ENCODE results near the gene ITGBL1.

The ITGBL1 gene

DNA sequence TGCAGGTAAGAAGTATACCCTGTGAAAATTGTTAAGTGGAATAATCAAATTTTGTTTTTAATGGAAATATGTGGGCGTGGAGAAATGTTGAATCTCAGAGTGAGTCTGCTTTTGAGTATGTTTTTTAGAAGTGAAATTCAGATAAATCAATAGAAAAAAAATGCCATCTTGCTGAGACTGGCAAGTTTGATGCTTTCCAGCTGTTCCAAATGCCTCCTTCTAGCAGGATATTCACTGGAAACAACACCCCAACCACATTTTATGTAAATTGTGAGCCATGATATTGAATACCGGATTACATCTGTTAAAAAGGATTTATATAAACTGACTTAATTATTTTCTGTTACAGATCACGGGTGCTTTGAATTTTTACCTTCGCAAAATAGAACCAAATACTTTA, 115.4 kb downstream of the ITGBL1 start:
- no peak for DNase-seq (ENCODE audit: low spot score)

DNA sequence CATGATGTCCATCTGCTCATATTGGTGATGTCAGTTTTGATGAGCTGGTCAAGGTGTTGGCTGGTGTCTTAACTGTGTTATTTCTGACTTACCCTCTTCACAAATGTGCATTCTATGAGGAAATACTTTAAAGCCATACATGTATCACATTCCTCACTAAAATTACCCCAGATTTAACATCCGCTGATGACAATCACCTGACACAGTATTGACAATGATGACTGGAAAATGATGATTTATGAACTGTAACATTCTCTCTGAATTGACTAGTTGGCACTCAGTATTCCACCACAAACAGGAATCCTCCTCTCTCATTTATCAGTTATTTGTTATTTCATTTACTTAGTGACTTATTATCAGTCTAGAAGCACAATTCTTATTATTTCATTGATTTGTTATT, 117.3 kb downstream of the ITGBL1 start:
- no peak for DNase-seq (ENCODE audit: low spot score)

GRCh38 chr13:101570410-101570809, 117.9 kb downstream of the ITGBL1 start:
- no peak for DNase-seq (ENCODE audit: low spot score)

DNA sequence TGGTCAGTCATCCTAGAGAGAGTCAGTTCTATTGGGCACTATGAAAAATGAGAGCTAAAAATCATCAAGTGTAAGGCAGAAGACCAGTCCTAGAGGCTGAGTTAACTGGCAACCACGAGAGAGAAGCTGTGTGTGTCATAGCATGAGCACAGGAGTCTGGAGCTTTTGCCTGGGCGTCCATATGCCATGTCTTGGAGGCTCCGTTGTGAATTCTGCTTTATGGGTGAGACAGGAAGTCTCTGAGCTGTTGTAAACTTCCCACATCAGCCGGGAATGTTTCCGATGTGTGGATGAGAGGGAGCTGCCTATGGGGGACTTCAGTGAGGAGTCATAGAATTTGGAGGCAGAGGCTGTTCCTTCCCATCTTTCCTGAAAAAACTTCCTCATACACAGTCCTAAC, 120.0 kb downstream of the ITGBL1 start:
- no peak for DNase-seq (ENCODE audit: low spot score)

DNA sequence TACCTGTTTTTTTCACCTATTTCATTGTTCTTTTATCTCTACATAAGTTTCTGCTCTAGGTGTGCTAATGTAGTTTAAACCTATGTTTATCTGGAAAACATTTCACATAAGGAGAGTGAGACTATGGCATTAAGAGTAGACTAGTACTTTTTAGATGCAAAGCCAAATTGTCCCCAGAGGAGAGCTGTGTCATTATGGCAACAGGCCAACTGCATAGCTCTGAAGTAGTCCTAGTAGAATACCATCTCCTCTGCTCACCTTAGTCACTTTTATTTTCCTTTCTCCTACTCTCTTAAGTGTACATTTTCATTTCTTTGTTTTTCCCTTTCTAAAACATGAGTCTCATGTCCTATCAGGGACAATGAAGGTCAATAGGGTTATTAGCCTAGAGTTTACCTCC, 123.1 kb downstream of the ITGBL1 start:
- peak; percentile 41 for DNase-seq (ENCODE audit: low spot score)

GRCh38 chr13:101576455-101576854, 124.0 kb downstream of the ITGBL1 start:
- no peak for DNase-seq (ENCODE audit: low spot score)

GRCh38 chr13:101576977-101577376, 124.5 kb downstream of the ITGBL1 start:
- no peak for DNase-seq (ENCODE audit: low spot score)

GRCh38 chr13:101579281-101579802, 126.9 kb downstream of the ITGBL1 start:
- no peak for DNase-seq (ENCODE audit: low spot score)

DNA sequence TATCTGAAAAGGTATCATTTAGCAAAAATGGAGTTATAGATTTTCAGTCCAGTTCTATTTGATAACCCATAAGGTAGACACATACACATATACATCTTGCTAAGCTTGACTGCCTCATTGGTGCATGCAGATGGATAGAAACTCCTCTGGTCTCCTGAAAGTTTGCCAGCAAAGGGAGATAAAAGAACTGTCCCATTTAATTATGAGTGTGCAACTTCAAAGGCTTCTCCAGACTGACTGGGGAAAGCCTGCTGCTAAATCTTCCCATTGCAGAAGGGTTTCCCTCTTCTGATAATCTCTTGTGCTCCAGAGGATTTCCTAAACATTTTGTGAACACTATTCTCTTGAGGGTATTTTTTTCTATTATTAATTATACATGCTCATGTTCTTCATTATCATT, 131.9 kb downstream of the ITGBL1 start:
- no peak for DNase-seq (ENCODE audit: low spot score)

DNA sequence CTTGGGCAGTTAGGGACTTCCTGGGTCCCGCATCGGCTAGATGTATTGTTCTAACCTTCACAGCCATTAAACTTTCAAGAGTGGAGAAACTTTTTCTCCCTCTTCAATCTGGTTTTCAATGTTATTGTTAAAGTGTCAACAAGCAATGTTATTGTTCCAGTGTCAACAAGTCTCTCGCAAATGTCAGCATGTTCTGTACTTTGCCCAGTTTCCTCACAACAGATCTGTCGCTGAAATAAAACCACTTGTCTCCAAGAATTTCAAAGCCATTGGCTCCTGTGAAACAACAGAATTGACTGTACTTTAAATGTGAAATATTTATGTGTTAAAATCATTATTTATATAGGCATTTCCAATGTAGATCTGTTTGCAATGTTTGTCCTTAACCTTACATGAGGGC, 138.0 kb downstream of the ITGBL1 start:
- DNase-seq (ENCODE audit: low spot score), result no peak

GRCh38 chr13:101594936-101595335, 142.5 kb downstream of the ITGBL1 start:
- no peak for DNase-seq (ENCODE audit: low spot score)

DNA sequence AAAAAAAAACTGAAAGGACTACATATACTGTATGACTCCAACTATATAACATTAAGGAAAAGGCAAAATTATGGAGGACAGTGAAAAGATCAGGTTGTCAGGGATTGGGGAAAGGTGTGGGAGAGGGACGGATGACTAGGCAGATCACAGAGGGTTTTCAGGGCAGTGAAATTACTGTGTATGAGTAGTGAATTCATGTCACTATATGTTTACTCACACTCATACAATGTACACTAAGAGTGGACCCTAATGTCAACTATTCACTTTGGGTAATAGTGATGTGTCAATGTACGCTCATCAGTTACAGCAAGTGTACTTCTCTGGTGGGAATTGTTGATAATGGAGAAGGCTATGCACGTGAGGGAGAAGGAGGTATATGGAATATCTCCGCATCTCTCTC, 144.3 kb downstream of the ITGBL1 start:
- no peak for DNase-seq (ENCODE audit: low spot score)

GRCh38 chr13:101611491-101612475, 159.3 kb downstream of the ITGBL1 start:
- peak; percentile 10 for DNase-seq (ENCODE audit: low spot score)

GRCh38 chr13:101612735-101613134, 160.3 kb downstream of the ITGBL1 start:
- peak; percentile 84 for DNase-seq (ENCODE audit: low spot score)

- DNase-seq (ENCODE audit: low spot score), result no peak
These were observed 162.0 kb downstream of the ITGBL1 start for GRCh38 chr13:101614491-101614890.

- no peak for DNase-seq (ENCODE audit: low spot score)
These were observed 166.1 kb downstream of the ITGBL1 start for GRCh38 chr13:101618440-101619187.

- DNase-seq (ENCODE audit: low spot score), result no peak
These were observed 168.6 kb downstream of the ITGBL1 start for GRCh38 chr13:101621099-101621498.

DNA sequence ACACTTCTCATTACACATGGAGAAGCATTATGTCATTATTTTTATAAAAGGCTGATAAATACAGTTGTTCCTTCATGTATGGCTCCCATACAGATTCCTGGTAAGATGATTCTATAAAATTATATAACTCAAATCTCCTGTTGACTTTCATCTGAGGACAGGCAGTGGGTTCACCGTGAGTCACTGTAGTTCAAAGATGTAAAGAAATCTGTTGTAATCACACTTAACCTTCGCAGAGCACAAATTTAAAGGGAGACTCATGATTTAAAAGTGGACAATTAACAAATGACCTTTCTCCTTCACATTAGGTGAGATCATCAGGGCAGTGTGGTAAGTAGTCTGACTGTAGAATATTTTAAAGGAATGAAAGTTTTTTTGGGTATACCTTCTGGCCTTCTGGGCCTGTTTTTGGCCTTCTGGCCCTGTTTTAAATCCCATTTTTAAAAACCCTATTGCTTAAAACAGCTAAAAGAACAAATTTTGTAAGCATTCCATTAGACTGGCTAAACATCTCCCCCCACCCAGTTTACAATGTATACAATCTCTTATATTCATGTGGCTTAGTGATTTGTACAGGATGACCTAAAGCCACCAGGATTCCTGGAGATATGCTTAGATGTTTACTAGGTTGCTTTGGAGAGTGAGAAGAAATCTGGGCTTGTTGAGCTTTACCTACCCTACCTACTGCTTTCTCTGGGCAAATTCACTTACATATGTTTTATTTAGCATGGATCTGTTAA, 171.2 kb downstream of the ITGBL1 start:
- no peak for DNase-seq (ENCODE audit: low spot score)

DNA sequence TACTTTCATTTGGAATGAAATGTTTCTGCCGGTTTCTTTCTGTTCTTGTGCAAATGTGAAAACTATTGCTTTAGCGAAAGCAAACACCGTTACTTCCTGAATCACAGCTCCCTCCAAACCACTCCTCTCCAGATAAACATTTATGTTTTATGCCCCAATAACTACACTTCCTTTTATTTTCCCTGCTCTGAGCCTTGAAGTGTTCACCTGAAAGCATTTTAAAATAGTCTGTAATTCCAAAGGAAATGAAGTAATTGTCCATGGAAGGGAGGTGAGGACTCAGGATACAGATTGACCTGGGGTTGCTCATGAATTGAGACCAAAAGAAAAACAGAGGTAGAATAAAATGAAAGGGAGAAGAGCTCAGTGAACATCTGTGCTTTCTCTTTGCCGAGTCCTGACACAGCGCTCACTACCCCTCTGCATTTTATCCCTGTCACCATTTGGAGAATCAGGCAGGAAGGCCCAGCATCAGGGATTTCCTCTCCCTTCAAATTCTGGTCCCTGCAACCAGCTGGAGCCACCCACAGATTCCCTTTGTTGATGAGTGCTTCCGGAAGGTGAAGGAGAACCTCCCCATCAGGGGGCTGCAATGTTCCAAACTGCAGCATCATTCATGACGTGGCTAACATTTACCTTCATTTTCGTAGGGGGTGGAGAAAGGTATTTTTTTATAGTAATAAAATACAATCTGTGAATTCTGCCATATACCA, 171.9 kb downstream of the ITGBL1 start:
- no peak for DNase-seq (ENCODE audit: low spot score)

DNA sequence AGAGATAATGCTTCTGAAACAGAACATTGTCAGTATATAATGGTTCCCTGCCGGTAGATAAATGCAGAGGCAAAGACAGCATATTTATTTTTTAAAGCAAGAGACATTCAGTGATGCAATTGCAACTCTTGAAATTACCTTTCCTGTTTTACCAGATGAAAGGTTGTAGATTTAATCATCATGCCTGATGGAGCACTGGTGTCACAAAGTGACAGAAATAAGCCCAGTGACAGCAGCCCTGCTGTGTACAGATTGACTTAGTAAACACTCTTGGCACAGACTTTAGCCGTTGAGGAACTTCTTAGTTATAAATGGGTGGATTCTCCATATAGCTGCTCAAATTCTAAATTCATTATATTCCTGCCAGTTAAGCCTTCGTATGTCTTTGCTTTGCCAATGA, 172.5 kb downstream of the ITGBL1 start:
- no peak for DNase-seq (ENCODE audit: low spot score)

DNA sequence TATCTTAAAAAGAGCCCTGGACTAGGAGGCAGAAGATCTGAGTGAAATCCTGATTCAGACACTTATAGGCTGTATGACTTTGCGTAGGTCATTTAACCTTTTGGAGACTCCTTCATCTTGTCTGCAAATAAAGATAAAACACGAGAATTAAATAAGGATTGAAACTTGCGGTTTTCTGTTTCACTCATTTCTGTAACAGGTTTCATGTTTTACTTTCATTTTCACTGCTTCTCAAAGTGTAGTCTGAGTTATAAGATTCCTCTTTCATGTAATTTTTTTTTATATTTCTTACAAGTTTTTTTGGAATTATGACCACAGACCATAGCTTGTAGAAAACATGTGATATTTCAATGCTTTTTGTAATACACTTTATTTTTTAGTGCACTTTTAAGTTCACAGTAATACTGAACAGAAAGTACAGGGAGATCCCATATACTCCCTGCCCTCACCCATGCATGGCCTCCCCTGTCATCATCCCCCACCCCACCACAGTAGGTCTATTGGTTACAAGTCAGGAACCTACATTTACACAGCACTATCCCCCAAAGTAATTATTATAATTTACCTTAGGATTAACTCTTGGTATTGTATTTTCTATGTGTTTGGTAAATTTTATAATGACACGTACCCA, 174.6 kb downstream of the ITGBL1 start:
- DNase-seq (ENCODE audit: low spot score), result peak; percentile 42

All from hematopoietic multipotent progenitor cell treated with erythropoietin and hydrocortisone succinate and interleukin-3 and kit ligand, for 17 days (in vitro differentiated cells).